ENCODE measurements around the gene ZSWIM5. TPM values are rescaled to one million over a fixed set of nuclear protein-coding genes. Genes with fewer than 3 reads are reported as not detected.

The ZSWIM5 gene
- total RNA-seq, 4 donors from 2014 or later = 2.1 to 3.7 (median 2.5) TPM

DNA sequence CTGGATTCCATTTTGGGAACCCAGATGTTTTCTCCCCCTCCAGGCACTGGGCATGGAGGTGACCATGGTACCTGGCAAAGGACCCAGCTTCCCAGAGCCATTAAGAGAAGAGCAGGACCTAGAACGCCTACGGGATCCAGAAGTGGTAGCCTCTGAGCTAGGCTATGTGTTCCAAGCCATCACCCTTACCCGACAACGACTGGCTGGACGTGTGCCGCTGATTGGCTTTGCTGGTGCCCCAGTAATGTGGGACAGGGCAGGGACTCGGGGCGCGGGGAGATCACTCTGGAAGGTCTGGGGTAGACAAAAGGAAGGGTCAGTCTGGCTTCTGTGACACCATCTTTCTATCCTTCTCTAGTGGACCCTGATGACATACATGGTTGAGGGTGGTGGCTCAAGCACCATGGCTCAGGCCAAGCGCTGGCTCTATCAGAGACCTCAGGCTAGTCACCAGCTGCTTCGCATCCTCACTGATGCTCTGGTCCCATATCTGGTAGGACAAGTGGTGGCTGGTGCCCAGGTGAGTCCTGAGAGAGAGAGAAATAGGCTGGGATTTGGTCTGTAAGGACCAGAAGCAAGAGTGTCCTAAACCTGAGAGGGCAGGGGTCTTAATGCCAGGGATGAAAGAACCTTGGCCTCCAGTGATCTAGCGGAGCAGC, 192.7 kb downstream of the ZSWIM5 start:
- H3K4me3 ChIP-seq = peak overlapping the region in 1 of 4 donors; percentile 89
- no peak for DNase-seq (ENCODE audit: low spot score in 2 of 2)

DNA sequence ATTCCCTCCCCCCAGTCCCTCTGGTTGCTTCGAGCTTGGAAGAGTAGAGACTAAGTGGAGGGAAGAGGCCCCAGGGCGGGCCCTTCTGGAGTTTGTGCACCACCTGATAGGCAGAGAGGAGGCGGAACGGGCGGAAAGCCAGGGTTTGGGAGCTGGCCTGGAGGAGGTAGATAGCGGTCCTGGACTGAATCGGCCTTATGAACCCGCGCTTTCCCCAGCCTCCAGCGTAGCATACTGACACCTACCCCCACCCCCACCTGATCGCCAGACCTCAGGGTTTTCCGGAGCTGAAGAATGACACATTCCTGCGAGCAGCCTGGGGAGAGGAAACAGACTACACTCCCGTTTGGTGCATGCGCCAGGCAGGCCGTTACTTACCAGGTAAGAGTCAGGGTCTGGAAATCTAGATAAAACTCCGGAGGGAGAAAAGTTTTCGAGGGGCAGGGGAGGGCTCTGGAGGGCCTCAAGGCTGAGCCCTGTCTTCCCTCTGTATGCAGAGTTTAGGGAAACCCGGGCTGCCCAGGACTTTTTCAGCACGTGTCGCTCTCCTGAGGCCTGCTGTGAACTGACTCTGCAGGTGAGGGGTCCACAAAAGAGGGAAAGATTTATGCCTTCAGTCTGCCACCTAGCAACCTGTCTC, 193.6 kb downstream of the ZSWIM5 start:
- 5 to 6% methylated on average over 21 of the region's 21 CpGs for WGBS, 2 donors

More for the DNA sequence above, 192.7 kb downstream of the ZSWIM5 start:
- WGBS, 2 donors = 73 to 78% methylated on average over 12 of the region's 12 CpGs
- no peak for TF ChIP-seq EP300 (IDR thresholded peaks at IDR 0.05)
- TF ChIP-seq, protein P1, sequence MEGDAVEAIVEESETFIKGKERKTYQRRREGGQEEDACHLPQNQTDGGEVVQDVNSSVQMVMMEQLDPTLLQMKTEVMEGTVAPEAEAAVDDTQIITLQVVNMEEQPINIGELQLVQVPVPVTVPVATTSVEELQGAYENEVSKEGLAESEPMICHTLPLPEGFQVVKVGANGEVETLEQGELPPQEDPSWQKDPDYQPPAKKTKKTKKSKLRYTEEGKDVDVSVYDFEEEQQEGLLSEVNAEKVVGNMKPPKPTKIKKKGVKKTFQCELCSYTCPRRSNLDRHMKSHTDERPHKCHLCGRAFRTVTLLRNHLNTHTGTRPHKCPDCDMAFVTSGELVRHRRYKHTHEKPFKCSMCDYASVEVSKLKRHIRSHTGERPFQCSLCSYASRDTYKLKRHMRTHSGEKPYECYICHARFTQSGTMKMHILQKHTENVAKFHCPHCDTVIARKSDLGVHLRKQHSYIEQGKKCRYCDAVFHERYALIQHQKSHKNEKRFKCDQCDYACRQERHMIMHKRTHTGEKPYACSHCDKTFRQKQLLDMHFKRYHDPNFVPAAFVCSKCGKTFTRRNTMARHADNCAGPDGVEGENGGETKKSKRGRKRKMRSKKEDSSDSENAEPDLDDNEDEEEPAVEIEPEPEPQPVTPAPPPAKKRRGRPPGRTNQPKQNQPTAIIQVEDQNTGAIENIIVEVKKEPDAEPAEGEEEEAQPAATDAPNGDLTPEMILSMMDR (IDR thresholded peaks at IDR 0.05) = no peak
- no peak for TF ChIP-seq POLR2A (IDR thresholded peaks at IDR 0.05)
- peaks cover 0 to 26% (median 7%) of the 10 kb centered on the region in 3 donors for H3K36me3 ChIP-seq
- peaks cover 0 to 51% (median 33%) of the 10 kb centered on the region in 4 donors for H3K4me1 ChIP-seq
- H3K27ac ChIP-seq = peak overlapping the region in 1 of 4 donors; percentile 91
- no peaks in the 10 kb centered on the region for H3K9me3 ChIP-seq
- no peaks in the 10 kb centered on the region for H3K27me3 ChIP-seq

DNA sequence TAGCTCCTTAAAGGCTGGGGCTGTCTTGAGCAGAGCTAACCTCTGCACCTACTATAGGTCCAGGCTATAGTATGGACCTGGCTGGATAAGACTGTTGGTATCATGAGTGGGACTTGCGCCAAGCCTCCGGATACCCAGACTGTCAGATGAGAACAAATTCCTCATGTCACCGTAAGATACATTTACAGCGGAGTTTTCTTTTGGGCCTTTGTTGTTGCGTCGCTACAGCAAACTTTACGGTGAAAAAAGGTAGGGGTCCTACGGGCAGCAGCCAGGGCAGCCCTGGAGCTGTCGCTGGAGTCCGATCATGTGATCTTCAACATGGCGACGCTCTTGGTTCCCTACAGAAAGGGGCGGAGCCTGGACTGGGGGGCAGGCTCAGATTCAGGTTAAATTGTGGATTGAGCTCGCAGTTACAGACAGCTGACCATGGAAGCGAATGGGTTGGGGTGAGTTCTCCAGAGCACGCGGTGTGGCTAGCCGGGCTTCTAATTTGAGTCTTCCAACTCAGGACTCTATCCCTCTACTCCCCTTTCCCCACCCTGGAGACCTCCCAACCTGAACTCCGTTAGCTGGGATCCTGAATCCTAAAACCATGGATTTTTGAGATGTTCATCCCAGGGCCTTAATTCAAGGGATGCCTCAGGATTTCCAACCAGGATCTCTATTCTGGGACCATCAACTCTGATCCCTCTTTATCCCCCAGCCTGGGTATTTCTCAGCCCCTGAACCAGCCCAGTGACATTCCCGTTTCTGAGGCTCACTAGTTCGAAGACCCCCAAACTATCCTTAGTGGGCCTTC, 194.4 kb downstream of the ZSWIM5 start, which contains the start of gene UROD:
UROD (plus strand) TSS at position 418 of the 802 bp plus-strand sequence; CDS start at position 430, 12 bp downstream.
- no peaks in the 10 kb centered on the region for H3K9me3 ChIP-seq
- H3K27ac ChIP-seq = peak within 1 kb of the TSS; percentile 54 to 91 (median 88)
- peak; percentile 60 to 87 for TF ChIP-seq EP300 (IDR thresholded peaks at IDR 0.05)
- TF ChIP-seq POLR2A (IDR thresholded peaks at IDR 0.05) = peak in 1 of 2 donors; percentile 50
- TF ChIP-seq, protein P1 (IDR thresholded peaks at IDR 0.05) = peak in 1 of 5 experiments; percentile 37
- WGBS, 2 donors = 1% methylated on average over 20 to 21 of the region's 21 CpGs
- peak; percentile 84 to 92 for DNase-seq (ENCODE audit: low spot score in 2 of 2)
- peak within 1 kb of the TSS; percentile 61 to 98 (median 87) for H3K4me3 ChIP-seq
- no peaks in the 10 kb centered on the region for H3K27me3 ChIP-seq
- H3K36me3 ChIP-seq = peaks cover 0 to 42% (median 11%) of the 10 kb centered on the region in 3 donors
- H3K4me1 ChIP-seq = peaks cover 0 to 52% (median 33%) of the 10 kb centered on the region in 4 donors

More for the DNA sequence above, 193.6 kb downstream of the ZSWIM5 start:
- peak overlapping the region; percentile 61 to 98 (median 87) for H3K4me3 ChIP-seq
- H3K9me3 ChIP-seq = no peaks in the 10 kb centered on the region
- DNase-seq (ENCODE audit: low spot score in 2 of 2) = peak; percentile 59 to 80
- no peak for TF ChIP-seq EP300 (IDR thresholded peaks at IDR 0.05)
- TF ChIP-seq, protein P1 (IDR thresholded peaks at IDR 0.05) = no peak
- TF ChIP-seq POLR2A (IDR thresholded peaks at IDR 0.05) = no peak
- H3K4me1 ChIP-seq = peaks cover 0 to 52% (median 33%) of the 10 kb centered on the region in 4 donors
- H3K36me3 ChIP-seq = peaks cover 0 to 35% (median 9%) of the 10 kb centered on the region in 3 donors
- H3K27me3 ChIP-seq = no peaks in the 10 kb centered on the region
- H3K27ac ChIP-seq = peak overlapping the region; percentile 54 to 91 (median 84)

DNA sequence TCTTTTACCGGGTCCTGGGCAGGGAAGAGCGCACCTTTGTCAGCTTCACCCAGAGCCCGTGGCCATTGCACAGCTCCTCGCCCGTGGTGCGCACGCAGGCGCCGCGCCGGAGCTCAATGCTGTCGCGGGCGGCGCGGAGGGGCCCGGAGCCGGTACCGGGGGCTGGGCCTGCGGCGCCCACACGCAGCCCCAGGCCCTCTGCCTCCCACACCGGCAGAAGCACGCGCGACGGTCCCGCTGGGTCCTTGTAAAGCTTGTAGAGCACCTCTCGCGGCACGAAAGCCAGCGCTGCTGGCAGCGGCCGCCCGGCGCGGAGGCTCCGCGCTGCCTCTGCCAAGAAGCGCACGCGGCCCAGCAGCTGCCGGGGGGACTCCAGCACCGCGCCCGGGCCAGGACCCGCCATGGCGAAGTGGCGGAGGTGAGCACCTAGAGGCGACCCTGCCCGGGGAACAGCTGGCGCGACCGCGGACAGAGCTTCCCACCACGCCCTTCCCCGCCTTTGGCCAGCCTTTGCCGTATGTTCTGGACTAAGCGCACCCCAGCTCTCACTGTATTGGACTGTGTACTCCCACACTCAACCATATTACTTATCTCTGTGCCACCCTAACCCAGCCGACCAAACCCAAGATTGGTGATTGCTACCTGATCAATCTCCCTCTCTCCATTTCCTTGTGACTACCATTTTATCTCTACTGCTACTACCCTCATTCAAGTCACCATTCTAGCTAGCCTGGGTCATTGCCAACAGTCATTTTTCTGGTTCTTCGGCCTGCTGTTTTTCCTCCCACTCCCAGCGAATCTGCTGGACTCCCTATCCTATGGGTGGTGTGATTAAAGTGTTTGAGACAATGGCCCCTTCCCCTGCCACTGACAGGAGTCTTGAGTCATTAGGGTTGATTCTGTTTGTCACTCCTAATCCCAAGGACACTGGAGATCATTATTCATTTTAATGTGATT, 195.3 kb downstream of the ZSWIM5 start, which contains the start of gene HECTD3:
HECTD3 (minus strand) TSS at position 470 of the 957 bp plus-strand sequence; CDS start at position 403, 67 bp downstream.
- peaks cover 0 to 51% (median 11%) of the 10 kb centered on the region in 3 donors for H3K36me3 ChIP-seq
- whole genome bisulfite sequencing, 2 donors = 1% methylated on average over 40 to 55 of the region's 62 CpGs

More for the DNA sequence above, 195.3 kb downstream of the ZSWIM5 start, which contains the start of gene HECTD3:
- H3K4me1 ChIP-seq = peaks cover 0 to 52% (median 33%) of the 10 kb centered on the region in 4 donors
- TF ChIP-seq EP300 (IDR thresholded peaks at IDR 0.05) (peak in 1 of 2 donors; percentile 48), POLR2A (IDR thresholded peaks at IDR 0.05) (no peak)
- TF ChIP-seq, protein P1 (IDR thresholded peaks at IDR 0.05) = peak in 1 of 5 experiments; percentile 38
- H3K27ac ChIP-seq = peak within 1 kb of the TSS; percentile 54 to 91 (median 88)
- H3K4me3 ChIP-seq = peak within 1 kb of the TSS; percentile 61 to 98 (median 87)
- H3K27me3 ChIP-seq = no peaks in the 10 kb centered on the region
- peak; percentile 55 to 73 for DNase-seq (ENCODE audit: low spot score in 2 of 2)
- no peaks in the 10 kb centered on the region for H3K9me3 ChIP-seq

Data from tibial nerve (tissue), 4 donors.